NCI-H2196 treated with DMSO at 0.1 percent for 48 hours (cell line): Measurements from ENCODE around the gene IGSF10.

Source experiments
- DNase-seq: peaks from one replicate; lab custom pipeline; 2025; ENCODE audit not compliant: unreplicated experiment; lab: John Stamatoyannopoulos, UW

IGSF10 gene

DNA sequence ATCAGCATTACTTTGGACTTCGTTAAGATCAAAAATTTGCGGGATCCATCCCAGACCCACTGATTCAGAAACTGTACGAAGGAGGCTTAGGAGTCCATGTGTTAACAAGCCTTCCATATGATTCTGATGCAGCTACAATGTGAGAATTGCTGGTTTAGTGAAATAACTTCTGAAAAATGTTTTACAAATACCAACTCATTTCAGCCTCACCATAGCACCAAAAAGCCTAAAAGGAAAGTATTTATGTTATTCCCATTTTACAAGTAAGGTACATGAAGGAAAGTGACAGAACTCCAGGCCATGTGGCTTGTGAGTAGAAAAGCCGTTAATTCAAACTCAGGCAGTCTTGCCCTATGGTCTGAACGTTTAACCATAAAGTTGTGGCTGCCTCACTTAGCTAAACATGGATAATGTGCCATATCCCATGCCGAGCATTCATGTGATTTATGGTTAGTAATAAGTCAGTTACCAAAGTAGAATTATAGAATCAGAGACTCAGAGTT lies 1.5 kb upstream of the IGSF10 start:
- DNase-seq = no peak

DNA sequence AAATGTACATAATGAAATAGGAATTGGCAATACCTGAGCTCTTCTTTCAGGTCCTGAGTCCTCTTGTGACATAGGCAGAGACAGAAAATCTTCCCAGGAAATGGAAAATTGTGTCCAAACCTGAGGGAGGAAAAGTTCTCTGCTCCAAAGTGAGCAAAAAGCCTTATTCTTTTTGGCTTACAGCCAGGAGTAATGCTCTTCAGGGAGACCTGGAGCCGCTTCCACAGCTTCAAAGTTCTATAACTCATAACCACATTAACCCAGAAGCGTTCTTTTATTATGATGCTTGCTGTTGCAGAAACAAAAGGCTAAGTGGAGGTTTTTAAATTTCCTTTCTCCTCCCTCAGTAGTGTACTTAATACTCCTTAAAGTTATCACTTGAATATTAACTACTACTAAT lies 633 bp downstream of the IGSF10 start:
- DNase-seq = no peak

DNA sequence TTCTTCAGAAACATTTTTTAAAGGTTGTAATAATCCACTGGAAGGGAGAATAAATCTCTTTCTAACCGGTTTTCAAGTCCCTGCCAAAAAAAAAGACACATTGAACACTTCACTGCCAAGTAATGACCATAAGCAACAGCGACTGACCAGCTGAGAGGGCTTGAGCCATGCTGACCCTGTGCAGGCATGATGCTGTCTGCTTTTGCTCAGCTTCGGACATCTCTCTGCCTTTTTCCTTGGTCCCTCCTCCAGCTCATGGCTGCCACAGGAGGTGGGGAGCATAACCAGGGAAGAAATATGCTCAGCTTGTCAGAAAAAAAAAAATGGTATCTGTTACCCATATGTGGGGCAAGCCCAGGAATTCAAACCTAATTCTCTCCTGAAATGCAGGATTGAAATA lies 1.5 kb downstream of the IGSF10 start:
- no peak for DNase-seq

DNA sequence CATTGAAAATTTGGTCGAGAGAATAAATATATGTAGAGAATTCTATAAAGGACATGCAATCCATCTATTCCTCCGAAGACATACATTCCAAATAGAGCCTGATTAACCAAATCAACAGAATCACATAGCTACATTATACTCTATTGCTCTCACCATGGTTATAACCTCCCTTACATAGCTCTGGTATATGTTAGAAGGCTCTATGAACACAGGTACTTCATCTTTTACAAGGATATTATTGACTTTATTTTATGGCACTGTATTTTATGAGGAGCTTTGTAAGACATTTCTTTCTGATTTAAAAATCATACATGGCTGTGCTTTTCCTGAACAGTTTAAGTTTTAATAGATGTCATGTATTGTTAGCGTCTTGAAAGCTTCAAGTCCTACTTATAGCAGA lies 4.8 kb downstream of the IGSF10 start:
- no peak for DNase-seq

DNA sequence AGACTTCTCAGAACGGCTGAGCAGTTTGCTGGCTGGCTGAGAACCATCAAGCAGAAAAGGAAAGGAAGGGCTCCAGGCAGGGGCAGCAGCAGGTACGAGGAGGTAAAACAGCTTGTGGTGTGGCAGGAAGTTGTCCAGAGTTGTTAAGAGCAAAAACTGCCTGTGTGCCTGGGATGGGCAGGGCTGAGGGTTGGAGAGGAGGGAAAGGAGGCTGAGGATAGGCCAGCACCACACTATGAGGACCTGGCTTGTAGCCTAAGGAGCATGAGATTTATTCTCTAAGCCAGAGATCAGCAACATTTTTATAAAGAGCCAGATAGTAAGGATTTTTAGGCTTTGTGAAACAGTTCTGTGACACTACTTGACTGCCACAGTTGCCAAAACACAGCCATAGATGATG lies 8.0 kb downstream of the IGSF10 start:
- DNase-seq = no peak

DNA sequence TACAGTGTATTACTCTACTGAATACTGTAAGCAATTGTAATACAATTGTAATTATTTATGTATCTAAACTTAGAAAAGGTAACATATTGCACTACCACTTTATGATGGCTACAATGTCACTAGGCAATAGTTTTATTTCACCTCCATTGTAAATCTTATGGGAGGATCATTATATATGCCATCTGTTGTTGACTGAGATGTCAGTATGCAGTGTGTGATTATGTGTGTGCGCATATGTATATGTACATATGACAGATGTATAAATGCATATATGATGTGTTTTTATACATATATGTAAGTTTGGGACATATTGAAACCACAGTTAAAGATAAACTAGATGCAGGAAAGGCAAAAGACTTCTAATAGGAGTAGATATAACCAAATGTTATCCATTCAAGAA lies 8.5 kb downstream of the IGSF10 start:
- DNase-seq = no peak

DNA sequence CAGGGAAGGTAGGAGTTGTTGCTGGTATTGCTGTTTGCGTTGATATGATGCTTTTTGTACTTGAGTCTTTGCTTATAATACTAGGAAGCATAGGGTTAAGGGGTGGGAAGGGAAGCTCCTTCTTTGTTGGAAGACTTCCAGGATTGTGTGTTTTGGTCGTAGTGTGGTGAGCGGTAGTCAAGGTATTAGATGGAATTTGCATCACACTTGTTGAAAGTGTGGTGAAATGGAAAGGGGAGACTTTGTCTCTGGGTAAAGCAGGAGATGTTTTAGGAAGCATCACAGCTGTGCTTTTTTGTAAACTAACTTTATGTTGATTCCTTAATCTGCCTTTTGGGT lies 14.9 kb downstream of the IGSF10 start:
- no peak for DNase-seq

DNA sequence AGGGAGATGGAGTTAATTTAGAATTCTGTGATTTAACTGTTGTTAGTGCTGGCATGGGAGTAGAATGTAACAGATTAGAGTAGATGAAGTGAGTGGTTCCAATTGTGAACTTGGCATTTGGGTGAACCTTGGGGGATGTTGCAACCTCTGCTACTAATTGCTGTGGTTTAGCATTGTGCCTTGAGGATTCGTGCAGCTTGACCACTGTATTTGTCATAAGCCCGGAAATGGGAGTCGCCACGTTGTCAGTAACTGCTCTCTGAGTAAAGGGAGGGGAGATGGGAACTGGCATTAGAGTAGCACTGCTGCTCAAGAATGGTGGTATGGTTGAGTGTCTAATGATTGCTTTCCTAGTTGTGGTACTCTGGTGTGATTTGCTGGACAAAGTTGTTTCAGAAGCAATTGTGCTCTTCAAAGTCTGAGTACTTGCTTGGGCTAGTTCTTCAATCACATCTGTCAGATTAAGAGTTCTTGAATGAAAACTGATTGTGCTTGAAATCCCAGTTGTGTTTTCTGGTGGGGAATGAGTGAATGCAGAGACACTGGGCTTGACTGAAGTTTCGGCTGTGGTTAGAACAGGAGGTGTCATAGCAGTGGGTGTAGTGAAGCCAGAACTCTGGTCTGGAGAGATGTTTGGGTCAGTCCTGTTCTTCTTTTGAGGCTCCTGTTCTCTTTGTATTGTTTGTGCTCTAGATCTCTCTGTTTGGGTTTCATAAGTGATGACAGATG lies 15.4 kb downstream of the IGSF10 start:
- DNase-seq = no peak

DNA sequence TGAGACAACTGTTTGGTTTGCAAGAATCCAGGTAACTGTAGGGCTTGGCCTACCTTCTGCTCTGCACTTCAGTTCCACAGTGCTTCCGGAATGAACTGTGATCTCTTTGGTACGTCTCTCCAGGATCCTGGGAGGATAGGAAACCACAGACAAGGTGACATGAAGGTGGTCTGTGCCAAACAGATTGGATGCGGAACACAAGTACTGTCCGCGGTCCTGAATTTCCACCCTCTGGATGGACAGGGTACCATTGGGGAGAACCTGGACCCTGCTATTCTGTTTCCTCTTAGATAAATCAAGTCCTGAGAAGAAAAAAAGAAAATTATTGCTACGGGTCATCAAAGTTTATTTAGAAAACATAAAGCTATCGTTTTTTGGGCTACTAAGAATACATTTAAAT lies 17.3 kb downstream of the IGSF10 start:
- DNase-seq = no peak

DNA sequence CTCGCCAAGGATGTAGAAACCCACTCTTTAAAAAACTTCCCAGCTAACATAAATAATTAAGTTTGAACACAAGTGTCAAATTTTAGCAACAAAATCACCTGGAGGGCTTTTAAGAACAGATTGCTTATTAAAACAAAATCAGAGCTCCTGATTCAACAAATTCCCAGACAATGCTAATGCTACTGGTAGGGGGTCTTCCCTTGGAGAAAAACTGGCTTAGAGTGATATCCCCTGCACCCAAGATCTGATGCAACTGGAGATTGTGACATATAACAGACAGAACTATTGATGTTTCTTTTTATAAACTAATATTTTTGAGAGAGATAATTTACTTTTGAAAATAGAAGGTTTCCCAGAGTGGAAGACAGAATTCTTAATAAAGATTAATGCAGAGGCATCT lies 19.9 kb downstream of the IGSF10 start:
- DNase-seq = no peak

DNA sequence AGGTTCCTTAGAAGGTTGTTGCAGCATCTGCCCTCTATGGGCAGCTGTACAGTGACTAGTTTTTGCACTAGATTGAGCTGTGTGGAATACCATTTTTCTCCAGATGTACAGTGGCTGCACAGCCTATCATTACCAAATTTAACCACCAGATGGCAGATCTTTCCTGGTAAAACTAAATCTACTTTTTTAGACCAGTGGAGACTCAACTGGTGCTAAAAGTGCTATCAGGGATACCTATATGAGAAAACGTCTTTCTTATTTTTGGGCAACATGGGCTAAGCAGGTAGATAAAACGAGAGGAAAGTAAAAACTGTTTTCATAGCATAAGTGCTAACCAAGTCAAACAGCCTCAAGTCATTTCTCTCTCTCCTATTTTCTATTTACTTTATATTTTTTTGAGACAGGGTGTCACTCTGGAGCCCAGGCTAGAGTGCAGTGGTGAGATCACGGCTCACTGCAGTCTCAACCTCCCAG lies 21.2 kb downstream of the IGSF10 start:
- DNase-seq = peak; percentile 39

DNA sequence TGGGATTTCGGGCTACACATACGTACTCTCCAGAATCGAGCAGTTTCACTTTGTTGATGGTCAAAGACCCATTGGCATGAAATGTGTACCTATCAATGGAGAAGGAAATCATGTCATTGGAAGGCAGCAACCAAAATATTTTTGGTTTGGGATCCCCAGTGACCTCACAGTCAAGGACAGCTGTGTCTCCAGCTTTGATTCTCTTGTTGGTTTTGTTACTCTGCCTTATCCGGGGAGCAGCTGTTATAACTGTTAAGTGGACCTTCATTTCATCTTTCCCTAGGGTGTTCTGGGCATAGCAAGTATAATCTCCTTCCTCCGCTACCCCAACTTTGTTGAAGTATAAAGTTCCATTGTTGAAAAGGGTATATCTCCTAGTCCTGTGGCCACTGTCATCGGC lies 23.0 kb downstream of the IGSF10 start:
- no peak for DNase-seq

DNA sequence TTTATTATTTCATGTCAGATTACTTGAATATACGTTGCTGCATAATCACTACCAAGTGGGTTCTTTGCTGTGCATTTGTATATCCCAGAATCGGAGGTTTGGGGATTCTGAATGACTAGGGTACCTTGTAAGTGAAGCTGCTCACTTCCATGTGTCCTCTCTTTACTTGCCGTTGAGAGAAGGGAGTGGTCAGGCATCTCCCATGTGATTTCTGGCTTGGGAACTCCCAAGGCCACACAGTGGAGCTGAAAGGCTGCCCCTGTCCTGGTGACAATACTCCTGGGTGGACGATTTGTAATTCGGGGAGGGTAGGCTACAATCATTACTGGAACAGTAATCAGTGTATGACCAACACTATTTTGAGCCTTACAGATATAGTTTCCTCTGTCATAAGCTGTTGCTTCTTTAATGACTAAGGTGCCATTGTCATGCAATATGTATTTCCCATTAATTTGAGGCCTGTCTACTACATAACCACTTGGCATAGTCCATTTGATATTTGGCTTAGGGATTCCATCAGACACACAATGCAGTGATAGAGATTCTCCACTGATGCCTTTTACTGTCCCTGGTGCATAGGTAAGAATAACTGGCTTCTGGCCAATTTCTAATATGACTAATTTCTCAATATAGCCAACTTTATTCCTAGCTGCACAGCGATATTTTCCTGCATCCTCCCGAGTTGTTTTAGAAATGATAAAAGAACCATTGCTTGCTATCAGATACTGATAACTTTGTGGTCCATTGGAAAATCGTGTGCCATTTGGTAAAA lies 24.0 kb downstream of the IGSF10 start:
- no peak for DNase-seq

DNA sequence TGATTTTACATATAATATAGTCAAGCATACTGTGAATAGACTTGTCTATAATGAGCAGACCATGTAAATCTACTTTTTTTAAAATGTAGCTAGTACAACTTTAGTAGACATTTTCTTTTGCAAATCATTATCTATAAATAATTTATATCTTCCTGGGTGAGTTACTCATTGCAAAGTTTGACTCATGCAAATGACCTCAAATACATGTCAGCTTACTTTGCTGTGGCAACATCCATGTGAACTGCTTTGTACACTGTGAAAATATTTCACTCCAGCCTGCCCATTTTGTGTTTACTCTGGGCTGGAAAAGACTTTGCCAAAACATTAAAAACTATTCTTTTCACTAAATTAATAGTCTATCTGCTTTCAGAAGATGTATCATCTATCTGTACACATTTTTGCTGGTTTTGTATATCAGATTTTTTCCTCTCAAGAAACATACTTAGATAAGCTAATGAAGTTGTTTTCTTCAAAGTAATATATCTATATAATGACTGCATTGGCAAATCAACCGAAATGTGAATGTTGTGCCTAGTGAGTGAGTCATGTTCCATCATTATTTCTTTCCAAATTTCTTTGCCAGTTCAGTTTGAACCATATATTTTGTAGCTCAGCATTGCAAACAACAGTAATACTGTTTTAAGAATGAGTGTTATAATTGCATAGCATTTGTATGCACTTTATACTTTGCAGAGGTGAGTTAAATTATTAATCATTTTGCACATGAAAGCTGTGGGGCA lies 26.5 kb downstream of the IGSF10 start:
- no peak for DNase-seq

DNA sequence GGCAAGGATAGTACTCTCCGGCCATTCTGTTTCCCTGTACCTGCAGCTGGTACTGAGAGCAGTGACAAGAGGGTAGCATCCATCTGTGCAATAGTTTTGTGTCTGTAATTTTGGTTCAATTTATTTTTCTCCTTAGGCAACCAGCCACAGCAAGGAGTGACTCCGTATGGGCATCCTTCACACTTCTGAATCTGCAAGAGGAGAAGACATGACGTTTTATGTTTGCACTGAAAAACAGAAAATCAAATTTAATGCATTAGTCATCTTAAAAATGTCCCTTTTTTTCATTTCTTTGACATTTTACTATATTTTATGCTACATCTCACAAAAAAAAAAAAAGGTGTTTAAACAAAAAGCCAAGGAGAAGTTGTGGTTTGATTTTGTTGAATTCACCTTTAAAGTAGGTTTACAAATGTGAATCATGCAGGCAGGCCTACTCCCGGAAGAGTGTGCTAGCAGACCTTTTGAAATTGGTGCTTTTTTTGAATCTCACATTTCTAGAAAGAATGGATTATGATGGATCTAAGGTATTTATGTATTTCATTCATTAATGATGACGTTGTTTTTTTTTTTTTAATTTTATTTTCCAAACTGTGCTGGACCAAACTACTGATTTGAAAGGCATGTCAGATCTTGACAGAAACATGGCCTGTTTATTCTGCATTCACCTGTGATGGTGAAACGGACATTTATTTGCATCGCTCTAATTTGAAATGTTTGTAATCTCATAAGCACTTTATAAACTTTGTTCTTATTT lies 28.1 kb downstream of the IGSF10 start:
- no peak for DNase-seq

DNA sequence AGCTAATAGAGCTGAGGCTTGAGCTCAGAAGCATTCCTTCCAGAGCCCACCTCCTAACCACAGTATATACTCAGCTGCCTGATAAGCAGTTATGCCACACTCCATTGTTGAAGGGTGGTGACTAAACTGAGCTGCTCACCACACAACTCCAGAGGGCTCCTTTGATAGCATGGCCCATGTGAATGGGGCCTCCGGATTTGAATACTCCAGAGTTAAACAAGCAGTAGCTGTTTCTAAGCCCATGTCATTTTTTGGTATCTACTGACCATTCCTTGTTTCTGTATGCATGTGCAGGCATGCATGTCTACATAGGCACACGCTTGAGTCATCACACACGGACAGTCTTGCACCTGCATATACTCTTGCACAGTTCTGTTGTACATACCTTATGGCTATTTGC lies 28.9 kb downstream of the IGSF10 start:
- no peak for DNase-seq

DNA sequence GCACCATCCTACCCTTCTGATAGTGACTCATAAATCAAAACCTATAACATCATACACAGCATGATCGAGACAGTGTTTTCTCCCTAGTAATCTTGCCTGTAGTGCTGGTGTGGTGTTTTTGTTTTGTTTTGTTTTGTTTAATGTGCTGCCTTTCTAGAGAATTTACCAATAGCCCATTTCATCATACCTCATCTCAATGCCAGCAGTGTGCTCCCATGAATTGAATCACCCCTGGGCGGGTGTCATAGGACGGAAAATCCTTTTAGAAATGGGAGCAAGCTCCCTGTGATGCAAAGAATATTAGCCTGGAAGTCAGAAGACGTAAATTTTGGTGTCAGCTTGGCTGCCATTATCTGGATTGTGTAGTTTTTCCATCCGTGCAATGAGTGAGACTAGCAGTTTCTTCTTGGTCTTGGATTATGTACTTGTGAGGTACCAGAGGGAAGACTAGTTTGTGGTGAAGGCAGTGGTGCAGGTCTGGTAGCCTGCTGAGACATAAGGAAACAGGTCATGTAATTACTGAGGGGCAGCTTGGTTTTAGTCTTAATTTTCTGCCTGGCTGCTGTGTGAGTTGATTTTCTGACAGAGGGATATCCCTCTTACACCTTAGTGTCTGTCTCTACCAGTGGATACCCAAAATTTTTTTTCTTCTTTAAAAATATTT lies 29.9 kb downstream of the IGSF10 start:
- DNase-seq = no peak

DNA sequence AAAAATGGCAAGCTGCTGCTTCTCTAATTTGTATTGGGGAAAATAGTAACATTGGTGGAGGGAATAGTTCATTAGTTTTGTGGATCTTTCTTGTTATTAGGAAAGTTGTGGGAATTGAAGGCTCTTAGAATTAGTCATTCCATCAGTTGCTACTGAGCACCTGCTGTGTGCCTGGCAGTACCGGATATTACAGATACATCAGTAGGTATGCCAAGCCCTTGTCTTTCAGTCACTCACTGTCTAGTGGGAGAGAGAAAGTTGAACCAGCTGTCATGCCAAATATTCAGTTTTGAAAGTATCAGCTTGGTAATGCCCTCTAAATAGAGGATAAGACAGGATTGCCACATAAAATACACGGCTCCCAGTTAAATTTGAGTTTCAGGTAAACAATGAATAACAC lies 32.5 kb downstream of the IGSF10 start:
- DNase-seq = no peak

DNA sequence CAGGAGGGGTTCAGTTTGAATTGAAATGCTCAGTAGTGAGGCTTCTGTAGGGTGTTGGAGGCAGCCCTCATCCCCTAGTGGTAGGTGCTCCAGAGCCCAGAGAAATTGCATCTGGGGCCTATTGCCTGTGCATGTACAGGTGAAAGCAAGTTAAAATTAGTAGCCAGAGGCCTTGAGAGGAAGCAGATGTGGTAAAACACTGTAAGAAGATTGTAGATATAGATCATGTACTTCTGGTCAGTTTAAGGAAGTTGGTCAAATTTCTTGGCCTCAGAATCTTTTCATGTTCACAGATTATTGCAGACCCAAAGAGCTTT lies 34.6 kb downstream of the IGSF10 start:
- DNase-seq = no peak

DNA sequence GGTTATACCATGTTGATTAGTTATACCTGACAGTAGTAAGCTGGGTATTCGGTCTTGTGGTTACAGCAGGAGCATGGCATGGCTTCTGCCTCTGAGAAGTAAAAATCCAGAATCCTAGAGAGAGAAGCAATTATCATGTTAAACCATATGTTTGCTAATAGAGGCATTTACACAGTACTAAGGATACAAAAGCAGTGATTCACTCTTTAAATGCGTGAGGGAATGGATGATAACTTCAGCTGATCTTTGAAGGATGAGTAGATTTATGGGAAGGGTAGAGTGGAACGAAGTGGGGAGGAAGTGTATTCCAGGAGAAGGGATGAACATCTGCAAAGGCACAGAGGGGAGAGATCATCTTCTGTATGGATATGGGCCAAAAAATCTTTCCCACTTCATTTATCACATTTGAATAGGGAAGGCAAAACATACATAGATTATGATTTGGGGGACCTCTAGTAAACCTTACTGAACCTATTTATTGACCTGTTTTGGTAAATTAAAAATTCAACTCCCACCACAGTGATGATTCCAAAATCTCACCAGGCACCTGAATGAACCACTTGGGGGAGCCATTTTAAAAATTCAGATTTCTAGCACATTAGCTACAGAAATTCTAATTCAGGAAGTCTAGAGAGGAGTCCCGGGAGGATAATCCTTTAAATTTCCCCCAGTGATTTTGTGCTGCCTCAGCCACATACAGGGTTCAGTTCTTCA lies 35.1 kb downstream of the IGSF10 start:
- DNase-seq = no peak
